ENCODE results near the gene CHD2. TPM values are rescaled to one million over a fixed set of nuclear protein-coding genes. Genes with fewer than 3 reads are reported as not detected.

Gene CHD2
- total RNA-seq, 1 experiment from 2014 or later = 101 TPM

GRCh38 chr15:92951800-92952457 lies 51.8 kb downstream of the CHD2 start:
- Mint-ChIP-seq H3K27me3 (ENCODE audit: low read depth) (no peaks in the 10 kb centered on the region), H3K9me3 (peaks cover 31% of the 10 kb centered on the region), H3K4me1 (0 out of 2 replicates have a peak, but pooled peaks cover 3% of the 10 kb centered on the region), H3K4me3 (no peak overlapping the region), H3K36me3 (peaks cover 87% of the 10 kb centered on the region), H3K27ac (peak overlapping the region; percentile 62)
- ChIA-PET CTCF (no interaction called here), POLR2A (no interaction called here)
- DNase-seq (ENCODE audit: low spot score) (no peak), ATAC-seq (no peak)
- TF ChIP-seq NFE2L1 (CRISPR knock-in tag; IDR thresholded peaks at IDR 0.05) (no peak), JUN (CRISPR knock-in tag; IDR thresholded peaks at IDR 0.05) (no peak), ZMAT4 (CRISPR knock-in tag; IDR thresholded peaks at IDR 0.05) (no peak), FOXK1 (CRISPR knock-in tag; IDR thresholded peaks at IDR 0.05) (no peak), FOXP1 (CRISPR knock-in tag; IDR thresholded peaks at IDR 0.05; ENCODE audit: borderline replicate concordance) (no peak), ZNF219 (CRISPR knock-in tag; IDR thresholded peaks at IDR 0.05; ENCODE audit: borderline replicate concordance) (no peak), FOXP4 (CRISPR knock-in tag; IDR thresholded peaks at IDR 0.05) (no peak), ZNF423 (CRISPR knock-in tag; IDR thresholded peaks at IDR 0.05) (no peak), ZNF263 (CRISPR knock-in tag; IDR thresholded peaks at IDR 0.05; ENCODE audit: low read depth) (no peak), NFATC4 (CRISPR knock-in tag; IDR thresholded peaks at IDR 0.05) (no peak), MLX (CRISPR knock-in tag; IDR thresholded peaks at IDR 0.05) (no peak), CBFB (CRISPR knock-in tag; IDR thresholded peaks at IDR 0.05; ENCODE audit: low read depth) (no peak), E2F5 (CRISPR knock-in tag; IDR thresholded peaks at IDR 0.05) (no peak), GABPB1 (CRISPR knock-in tag; IDR thresholded peaks at IDR 0.05) (no peak)
- TF ChIP-seq, protein P1, sequence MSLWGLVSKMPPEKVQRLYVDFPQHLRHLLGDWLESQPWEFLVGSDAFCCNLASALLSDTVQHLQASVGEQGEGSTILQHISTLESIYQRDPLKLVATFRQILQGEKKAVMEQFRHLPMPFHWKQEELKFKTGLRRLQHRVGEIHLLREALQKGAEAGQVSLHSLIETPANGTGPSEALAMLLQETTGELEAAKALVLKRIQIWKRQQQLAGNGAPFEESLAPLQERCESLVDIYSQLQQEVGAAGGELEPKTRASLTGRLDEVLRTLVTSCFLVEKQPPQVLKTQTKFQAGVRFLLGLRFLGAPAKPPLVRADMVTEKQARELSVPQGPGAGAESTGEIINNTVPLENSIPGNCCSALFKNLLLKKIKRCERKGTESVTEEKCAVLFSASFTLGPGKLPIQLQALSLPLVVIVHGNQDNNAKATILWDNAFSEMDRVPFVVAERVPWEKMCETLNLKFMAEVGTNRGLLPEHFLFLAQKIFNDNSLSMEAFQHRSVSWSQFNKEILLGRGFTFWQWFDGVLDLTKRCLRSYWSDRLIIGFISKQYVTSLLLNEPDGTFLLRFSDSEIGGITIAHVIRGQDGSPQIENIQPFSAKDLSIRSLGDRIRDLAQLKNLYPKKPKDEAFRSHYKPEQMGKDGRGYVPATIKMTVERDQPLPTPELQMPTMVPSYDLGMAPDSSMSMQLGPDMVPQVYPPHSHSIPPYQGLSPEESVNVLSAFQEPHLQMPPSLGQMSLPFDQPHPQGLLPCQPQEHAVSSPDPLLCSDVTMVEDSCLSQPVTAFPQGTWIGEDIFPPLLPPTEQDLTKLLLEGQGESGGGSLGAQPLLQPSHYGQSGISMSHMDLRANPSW (CRISPR knock-in tag; conservative IDR thresholded peaks at IDR 0.05; ENCODE audit: low read depth) = no peak
- TF ChIP-seq, protein P2, sequence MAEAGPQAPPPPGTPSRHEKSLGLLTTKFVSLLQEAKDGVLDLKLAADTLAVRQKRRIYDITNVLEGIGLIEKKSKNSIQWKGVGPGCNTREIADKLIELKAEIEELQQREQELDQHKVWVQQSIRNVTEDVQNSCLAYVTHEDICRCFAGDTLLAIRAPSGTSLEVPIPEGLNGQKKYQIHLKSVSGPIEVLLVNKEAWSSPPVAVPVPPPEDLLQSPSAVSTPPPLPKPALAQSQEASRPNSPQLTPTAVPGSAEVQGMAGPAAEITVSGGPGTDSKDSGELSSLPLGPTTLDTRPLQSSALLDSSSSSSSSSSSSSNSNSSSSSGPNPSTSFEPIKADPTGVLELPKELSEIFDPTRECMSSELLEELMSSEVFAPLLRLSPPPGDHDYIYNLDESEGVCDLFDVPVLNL (CRISPR knock-in tag; IDR thresholded peaks at IDR 0.05; ENCODE audit: borderline replicate concordance, low read depth) = no peak
- TF ChIP-seq, protein P3, sequence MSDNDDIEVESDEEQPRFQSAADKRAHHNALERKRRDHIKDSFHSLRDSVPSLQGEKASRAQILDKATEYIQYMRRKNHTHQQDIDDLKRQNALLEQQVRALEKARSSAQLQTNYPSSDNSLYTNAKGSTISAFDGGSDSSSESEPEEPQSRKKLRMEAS (CRISPR knock-in tag; IDR thresholded peaks at IDR 0.05) = no peak

Measured in WTC11 (cell line).